HCT116 (cell line): ENCODE results near the gene SORT1. TPM values are rescaled to one million over a fixed set of nuclear protein-coding genes. Genes with fewer than 3 reads are reported as not detected.

ENCODE experiments used
- ATAC-seq: fragments of 200-7000 bp; cut with Tn5 transposase; 2 replicates; pipeline ENCODE4 v1.9.1; 2020; ENCODE audit warnings: mild to moderate bottlenecking, moderate library complexity
- BruUV-seq: library from RNA; stranded (reverse); fragments of 400-500 nt; replicated peaks from 2 replicates; lab custom pipeline; 2021; lab: Mats Ljungman, UMichigan
- CTCF ChIA-PET: fragments of 300-600 bp; sonication (Branson Sonifier 250); formaldehyde crosslinking; loops from one replicate; lab custom pipeline; 2021; ENCODE audit warnings: antibody characterized with exemption; lab: Charles Lee
- POLR2A ChIA-PET: fragments of 300-600, 350-600 bp; sonication (Branson Sonifier 250); formaldehyde crosslinking; loops from one replicate; lab custom pipeline; 2021; ENCODE audit warnings: antibody characterized with exemption; lab: Charles Lee
- RAD21 ChIA-PET, 2 experiments: fragments of 300-600 bp; sonication (Branson Sonifier 250); formaldehyde crosslinking; loops; one replicate each; lab custom pipeline; 2023; ENCODE audit warnings: low total read pairs in 2 of 2; ENCODE audit not compliant: uncharacterized antibody in 2 of 2, unreplicated experiment in 2 of 2, low non-redundant PET in 1 of 2; lab: Charles Lee
- DNase-seq: peaks from one replicate; pipeline ENCODE4 v3.0.0-alpha.2; 2010; ENCODE audit warnings: low read depth, low spot score
- H2AFZ ChIP-seq: fragments of 200-600 bp; shearing (Covaris generic), sonication (generic); 2 replicates; pipeline ENCODE4 v1.6.1; 2017; ENCODE audit warnings: low read depth, mixed run types, mixed read lengths, antibody characterized with exemption, low read length; ENCODE audit not compliant: poor library complexity, severe bottlenecking
- H3K27ac ChIP-seq: 2 replicates; pipeline ENCODE4 v1.5.1; 2012; ENCODE audit warnings: low read depth, low read length
- H3K27me3 ChIP-seq: fragments of 200-600 bp; sonication (generic); 2 replicates; pipeline ENCODE4 v1.6.1; 2016; ENCODE audit warnings: mixed run types, low read length, mixed read lengths; ENCODE audit not compliant: insufficient read depth
- H3K36me3 ChIP-seq, 2 experiments: fragments of 200-500 bp in 1 of 2; fragments of 200-600 bp in 1 of 2; sonication (Bioruptor generic) in 1 of 2; sonication (generic) in 1 of 2; 2 replicates each; pipeline versions ENCODE4 v1.5.1 to v1.6.1; 2014 to 2016; ENCODE audit warnings: low read length in 2 of 2, inconsistent platforms in 1 of 2, mixed read lengths in 1 of 2, mixed run types in 1 of 2; ENCODE audit not compliant: insufficient read depth in 2 of 2, control insufficient read depth in 1 of 2
- H3K4me1 ChIP-seq, 2 experiments: fragments of 200-600 bp in 1 of 2; sonication (generic) in 1 of 2; 2 replicates each; pipeline versions ENCODE4 v1.5.1 to v1.6.1; 2012 to 2017; ENCODE audit warnings: low read length in 2 of 2, inconsistent platforms in 1 of 2, mild to moderate bottlenecking in 1 of 2, mixed read lengths in 1 of 2, mixed run types in 1 of 2, moderate library complexity in 1 of 2; ENCODE audit not compliant: insufficient read depth in 2 of 2, control insufficient read depth in 1 of 2
- H3K4me2 ChIP-seq: fragments of 200-600 bp; sonication (generic); 2 replicates; pipeline ENCODE4 v1.6.1; 2017; ENCODE audit warnings: mixed run types, low read length, mixed read lengths
- H3K4me3 ChIP-seq, 2 experiments: fragments of 200-600 bp in 1 of 2; sonication (generic) in 1 of 2; replicated peaks in 1 of 2; 2 replicates each; pipeline ENCODE4 v1.5.1; 2011 to 2016; ENCODE audit warnings: low read length in 2 of 2, control low read depth in 1 of 2, low read depth in 1 of 2, mild to moderate bottlenecking in 1 of 2, mixed read lengths in 1 of 2, mixed run types in 1 of 2
- H3K79me2 ChIP-seq: fragments of 200-600 bp; sonication (generic); 2 replicates; pipeline ENCODE4 v1.6.1; 2017; ENCODE audit warnings: mild to moderate bottlenecking, mixed run types, low read length, moderate library complexity, mixed read lengths; ENCODE audit not compliant: insufficient read depth
- H3K9ac ChIP-seq: fragments of 200-600 bp; sonication (generic); 2 replicates; pipeline ENCODE4 v1.6.1; 2016; ENCODE audit warnings: low read length, mixed read lengths
- H3K9me2 ChIP-seq: fragments of 200-600 bp; sonication (generic), shearing (Covaris generic); 2 replicates; pipeline ENCODE4 v1.6.1; 2017; ENCODE audit warnings: mixed run types, mild to moderate bottlenecking, moderate library complexity; ENCODE audit not compliant: insufficient read depth
- H3K9me3 ChIP-seq, 2 experiments: fragments of 200-500 bp in 1 of 2; fragments of 200-600 bp in 1 of 2; sonication (Bioruptor generic) in 1 of 2; sonication (generic) in 1 of 2; 2 replicates each; pipeline ENCODE4 v1.6.1; 2014 to 2017; ENCODE audit warnings: low read length in 2 of 2, mixed read lengths in 2 of 2, inconsistent platforms in 1 of 2, low read depth in 1 of 2, mild to moderate bottlenecking in 1 of 2, mixed run types in 1 of 2, moderate library complexity in 1 of 2; ENCODE audit not compliant: control insufficient read depth in 1 of 2, insufficient read depth in 1 of 2
- H4K20me1 ChIP-seq: fragments of 200-600 bp; sonication (generic), shearing (Covaris generic); 2 replicates; pipeline ENCODE4 v1.6.1; 2017; ENCODE audit warnings: mixed run types, mild to moderate bottlenecking, moderate library complexity; ENCODE audit not compliant: insufficient read depth
- CEBPB ChIP-seq: IDR thresholded peaks from 2 replicates; pipeline ENCODE4 v1.6.1; 2012; ENCODE audit warnings: low read depth
- CTCF ChIP-seq, 3 experiments: fragments of 200-600 bp in 1 of 3; sonication (generic) in 1 of 3; IDR thresholded peaks in 2 of 3; conservative IDR thresholded peaks in 1 of 3; 2 replicates each; pipeline ENCODE4 v1.5.1; 2012 to 2017; ENCODE audit warnings: low read depth in 2 of 3, low read length in 2 of 3, antibody characterized with exemption in 1 of 3, borderline replicate concordance in 1 of 3, control low read depth in 1 of 3, mild to moderate bottlenecking in 1 of 3, mixed read lengths in 1 of 3, mixed run types in 1 of 3, moderate library complexity in 1 of 3; ENCODE audit not compliant: insufficient read depth in 1 of 3
- EGR1 ChIP-seq: IDR thresholded peaks from 2 replicates; pipeline ENCODE4 v1.6.1; 2012; ENCODE audit warnings: low read depth
- EZH2 ChIP-seq: fragments of 200-600 bp; sonication (generic); IDR thresholded peaks from 2 replicates; pipeline ENCODE4 v1.6.1; 2017; ENCODE audit warnings: antibody characterized with exemption, mixed run types
- EZH2phosphoT487 ChIP-seq: fragments of 200-600 bp; IDR thresholded peaks from 2 replicates; pipeline ENCODE4 v1.6.1; 2018; ENCODE audit warnings: antibody characterized with exemption, borderline replicate concordance
- FOSL1 ChIP-seq: IDR thresholded peaks from 2 replicates; pipeline ENCODE4 v1.6.1; 2012; ENCODE audit warnings: low read depth
- JUND ChIP-seq: IDR thresholded peaks from 2 replicates; pipeline ENCODE4 v1.6.1; 2012
- POLR2AphosphoS5 ChIP-seq: IDR thresholded peaks from 2 replicates; pipeline ENCODE4 v1.6.1; 2011; ENCODE audit warnings: mild to moderate bottlenecking, low read depth, low read length, moderate library complexity
- SP1 ChIP-seq: IDR thresholded peaks from 2 replicates; pipeline ENCODE4 v1.6.1; 2012; ENCODE audit warnings: low read depth
- TCF7L2 ChIP-seq: IDR thresholded peaks from 2 replicates; pipeline ENCODE4 v1.7.0; 2011; ENCODE audit warnings: borderline replicate concordance, inconsistent platforms; ENCODE audit not compliant: insufficient read depth, insufficient read length; ENCODE audit errors: extremely low read depth
- YY1 ChIP-seq: IDR thresholded peaks from 2 replicates; pipeline ENCODE4 v1.6.1; 2011; ENCODE audit warnings: low read length, low read depth, moderate library complexity, mild to moderate bottlenecking; ENCODE audit not compliant: insufficient replicate concordance; ENCODE audit errors: extremely low read depth
- ZBTB33 ChIP-seq: IDR thresholded peaks from 2 replicates; pipeline ENCODE4 v1.6.1; 2011; ENCODE audit warnings: mild to moderate bottlenecking, low read length, moderate library complexity; ENCODE audit not compliant: insufficient replicate concordance; ENCODE audit errors: extremely low read depth
- ZNF274 ChIP-seq: fragments of 200-500 bp; sonication (Bioruptor generic); IDR thresholded peaks from 2 replicates; pipeline ENCODE4 v1.6.1; 2014; ENCODE audit warnings: mild to moderate bottlenecking, low read depth, low read length, inconsistent platforms
- intact Hi-C: fragments of 100-400 bp; cut with micrococcal nuclease; formaldehyde crosslinking; loops from 2 replicates; pipeline ENCODE4 v1.10.0; 2022
- total RNA-seq: library from RNA; stranded (reverse); gene quantifications from one replicate; pipeline ENCODE4 v1.2.1, GENCODE V29; 2021; ENCODE audit not compliant: unreplicated experiment

SORT1 gene
- total RNA-seq, 1 experiment from 2014 or later, result 20.2 TPM

- H2AFZ ChIP-seq, result no peak overlapping the region
- H3K4me3 ChIP-seq, result no peak overlapping the region
- peaks cover 0 to 10% of the 10 kb centered on the region in 2 experiments; a peak in 3 of 4 replicates for H3K4me1 ChIP-seq
- ATAC-seq, result no peak
- no peak for DNase-seq
- H3K9ac ChIP-seq, result no peak overlapping the region
- H3K9me3 ChIP-seq, result no peaks in the 10 kb centered on the region
- no peak overlapping the region for H3K4me2 ChIP-seq
- ChIA-PET CTCF (no interaction called here), RAD21 (no interaction called here), POLR2A (no interaction called here)
- no peak overlapping the region for H3K27ac ChIP-seq
- TF ChIP-seq YY1 (no peak), EZH2phosphoT487 (no peak), CTCF (IDR thresholded peaks at IDR 0.05 in 2 of 3, conservative IDR thresholded peaks at IDR 0.05 in 1 of 3; ENCODE audit: borderline replicate concordance in 1 of 3, insufficient read depth in 1 of 3, low read depth in 2 of 3, low read length in 2 of 3) (no peak)
- no peaks in the 10 kb centered on the region for H4K20me1 ChIP-seq
- no peaks in the 10 kb centered on the region for H3K27me3 ChIP-seq
- no peaks in the 10 kb centered on the region for H3K79me2 ChIP-seq
- no peaks in the 10 kb centered on the region for H3K36me3 ChIP-seq
- no TSS peak for BruUV-seq
- no peaks in the 10 kb centered on the region for H3K9me2 ChIP-seq
- intact Hi-C loops, result no loop called here
Observed at GRCh38 chr1:109361069-109361468, 36.6 kb downstream of the SORT1 start.

GRCh38 chr1:109357616-109358015 lies 40.1 kb downstream of the SORT1 start:
- H3K36me3 ChIP-seq, result no peaks in the 10 kb centered on the region
- ChIA-PET CTCF (no interaction called here), RAD21 (no interaction called here), POLR2A (no interaction called here)
- no peak overlapping the region for H2AFZ ChIP-seq
- H3K4me3 ChIP-seq, result no peak overlapping the region
- H3K27ac ChIP-seq, result no peak overlapping the region
- ATAC-seq, result no peak
- peaks cover 0 to 7% of the 10 kb centered on the region in 2 experiments; a peak in 3 of 4 replicates for H3K4me1 ChIP-seq
- no peaks in the 10 kb centered on the region for H3K9me3 ChIP-seq
- no peaks in the 10 kb centered on the region for H3K79me2 ChIP-seq
- H3K9ac ChIP-seq, result no peak overlapping the region
- no peaks in the 10 kb centered on the region for H3K9me2 ChIP-seq
- no peaks in the 10 kb centered on the region for H4K20me1 ChIP-seq
- H3K4me2 ChIP-seq, result no peak overlapping the region
- DNase-seq, result no peak
- BruUV-seq, result no TSS peak
- intact Hi-C loops, result no loop called here
- no peaks in the 10 kb centered on the region for H3K27me3 ChIP-seq
- no peak for TF ChIP-seq JUND
- TF ChIP-seq TCF7L2, result no peak
- no peak for TF ChIP-seq SP1
- no peak for TF ChIP-seq CTCF (IDR thresholded peaks at IDR 0.05 in 2 of 3, conservative IDR thresholded peaks at IDR 0.05 in 1 of 3; ENCODE audit: borderline replicate concordance in 1 of 3, insufficient read depth in 1 of 3, low read depth in 2 of 3, low read length in 2 of 3)
- no peak for TF ChIP-seq EGR1
- no peak for TF ChIP-seq CEBPB
- no peak for TF ChIP-seq ZNF274
- no peak for TF ChIP-seq ZBTB33
- no peak for TF ChIP-seq YY1
- TF ChIP-seq EZH2phosphoT487, result no peak
- no peak for TF ChIP-seq EZH2
- no peak for TF ChIP-seq POLR2AphosphoS5
- no peak for TF ChIP-seq FOSL1
